ENCODE data around the gene ZNF76. TPM values are rescaled to one million over a fixed set of nuclear protein-coding genes. Genes with fewer than 3 reads are reported as not detected.

The ZNF76 gene
- total RNA-seq, 1 donor from 2014 or later, result 31.3 TPM

GRCh38 chr6:35248965-35249364, 10.6 kb upstream of the ZNF76 start:
- Histone ChIP-seq H3K9me3 (no peaks in the 10 kb centered on the region), H3K27ac (no peak overlapping the region), H3K27me3 (no peaks in the 10 kb centered on the region), H3K36me3 (peaks cover 4% of the 10 kb centered on the region), H3K4me3 (no peak overlapping the region), H3K4me1 (no peaks in the 10 kb centered on the region)
- no peak for TF ChIP-seq CTCF (IDR thresholded peaks at IDR 0.05)
- ATAC-seq (no peak), DNase-seq (no peak)
- intact Hi-C loops (cut with DNase I), result loop anchor here (10.0 kb wide), 1 partner anchor 264 kb away; no protein-coding TSS in a partner anchor

GRCh38 chr6:35251949-35252348, 7.6 kb upstream of the ZNF76 start:
- Histone ChIP-seq H3K27me3 (no peaks in the 10 kb centered on the region), H3K27ac (no peak overlapping the region), H3K36me3 (no peaks in the 10 kb centered on the region), H3K4me3 (no peak overlapping the region), H3K4me1 (no peaks in the 10 kb centered on the region), H3K9me3 (no peaks in the 10 kb centered on the region)
- intact Hi-C loops (cut with DNase I), result no loop called here
- TF ChIP-seq CTCF (IDR thresholded peaks at IDR 0.05), result no peak
- no peak for DNase-seq
- ATAC-seq, result no peak

GRCh38 chr6:35253249-35253648, 6.3 kb upstream of the ZNF76 start:
- Histone ChIP-seq H3K27me3 (no peaks in the 10 kb centered on the region), H3K4me1 (peaks cover 9% of the 10 kb centered on the region), H3K9me3 (no peaks in the 10 kb centered on the region), H3K36me3 (no peaks in the 10 kb centered on the region), H3K27ac (no peak overlapping the region), H3K4me3 (no peak overlapping the region)
- no peak for TF ChIP-seq CTCF (IDR thresholded peaks at IDR 0.05)
- DNase-seq, result no peak
- no peak for ATAC-seq
- intact Hi-C loops (cut with DNase I), result no loop called here

- Histone ChIP-seq H3K27me3 (no peaks in the 10 kb centered on the region), H3K27ac (peak overlapping the region; percentile 98), H3K9me3 (no peaks in the 10 kb centered on the region), H3K4me1 (peaks cover 20% of the 10 kb centered on the region), H3K4me3 (peak overlapping the region; percentile 67), H3K36me3 (no peaks in the 10 kb centered on the region)
- DNase-seq (no peak), ATAC-seq (no peak)
- TF ChIP-seq CTCF (IDR thresholded peaks at IDR 0.05), result no peak
- intact Hi-C loops (cut with DNase I), result no loop called here
Measured at GRCh38 chr6:35258336-35258735, 1.2 kb upstream of the ZNF76 start.

- Histone ChIP-seq H3K36me3 (no peaks in the 10 kb centered on the region), H3K4me1 (peaks cover 25% of the 10 kb centered on the region), H3K27ac (peak overlapping the region; percentile 98), H3K27me3 (no peaks in the 10 kb centered on the region), H3K9me3 (no peaks in the 10 kb centered on the region), H3K4me3 (peak overlapping the region; percentile 67)
- ATAC-seq, result no peak
- no peak for TF ChIP-seq CTCF (IDR thresholded peaks at IDR 0.05)
- no peak for DNase-seq
- intact Hi-C loops (cut with DNase I), result no loop called here
Measured at GRCh38 chr6:35258858-35259193, 709 bp upstream of the ZNF76 start.

GRCh38 chr6:35259948-35260590, 534 bp downstream of the ZNF76 start:
- Histone ChIP-seq H3K4me1 (peaks cover 30% of the 10 kb centered on the region), H3K27ac (peak overlapping the region; percentile 98), H3K27me3 (no peaks in the 10 kb centered on the region), H3K4me3 (peak overlapping the region; percentile 67), H3K36me3 (no peaks in the 10 kb centered on the region), H3K9me3 (no peaks in the 10 kb centered on the region)
- peak; percentile 92 for DNase-seq
- ATAC-seq, result peak; percentile 80
- intact Hi-C loops (cut with DNase I), result no loop called here
- no peak for TF ChIP-seq CTCF (IDR thresholded peaks at IDR 0.05)
